AG09319 (cell line): ENCODE measurements around the gene PTPRM.

Source experiments
- DNase-seq: peaks from one replicate; pipeline ENCODE4 v3.0.0-alpha.2; 2010; ENCODE audit warnings: low read depth; ENCODE audit errors: extremely low read depth
- CTCF ChIP-seq: IDR thresholded peaks from 2 replicates; pipeline ENCODE4 v1.5.1; 2011; ENCODE audit warnings: low read depth, mild to moderate bottlenecking, inconsistent platforms, low read length, moderate library complexity

The PTPRM gene

GRCh38 chr18:7600528-7601245 is 33.6 kb downstream of the PTPRM start:
- TF ChIP-seq CTCF = no peak
- no peak for DNase-seq

GRCh38 chr18:7601246-7601615 is 34.1 kb downstream of the PTPRM start:
- DNase-seq = no peak
- no peak for TF ChIP-seq CTCF

- no peak for TF ChIP-seq CTCF
- no peak for DNase-seq
Observed at GRCh38 chr18:7601936-7602335, 34.8 kb downstream of the PTPRM start.

GRCh38 chr18:7603259-7604000 is 36.3 kb downstream of the PTPRM start:
- DNase-seq = no peak

GRCh38 chr18:7604361-7604760 is 37.2 kb downstream of the PTPRM start:
- DNase-seq = no peak
- no peak for TF ChIP-seq CTCF

More at GRCh38 chr18:7603259-7604000, 36.3 kb downstream of the PTPRM start:
- no peak for TF ChIP-seq CTCF

- no peak for TF ChIP-seq CTCF
- no peak for DNase-seq
Observed at GRCh38 chr18:7605705-7606104, 38.6 kb downstream of the PTPRM start.

GRCh38 chr18:7607540-7608173 is 40.5 kb downstream of the PTPRM start:
- no peak for TF ChIP-seq CTCF
- no peak for DNase-seq
